GM12878 (cell line): Measurements from ENCODE around the gene OR5C1.

Experiments
- HDGF ChIP-seq: fragments of 450-650 bp; IDR thresholded peaks from 2 replicates; pipeline ENCODE4 v1.6.1; 2016; ENCODE audit warnings: antibody characterized with exemption
- MLLT1 ChIP-seq: fragments of 450-650 bp; IDR thresholded peaks from 2 replicates; pipeline ENCODE4 v1.6.1; 2016; ENCODE audit warnings: mild to moderate bottlenecking
- NR2F1 ChIP-seq: fragments of 450-650 bp; conservative IDR thresholded peaks from 2 replicates; pipeline ENCODE4 v1.6.1; 2017; ENCODE audit warnings: mild to moderate bottlenecking
- POLR2AphosphoS5 ChIP-seq: IDR thresholded peaks from 2 replicates; pipeline ENCODE4 v1.6.1; 2011; ENCODE audit warnings: mild to moderate bottlenecking, low read length, inconsistent platforms

GRCh38 chr9:122815544-122815943 lies 26.8 kb downstream of the OR5C1 start:
- TF ChIP-seq POLR2AphosphoS5 (no peak), NR2F1 (no peak), MLLT1 (no peak), HDGF (no peak)
